Fibroblast of villous mesenchyme (primary cell): ENCODE measurements around the gene IKZF1. TPM values are rescaled to one million over a fixed set of nuclear protein-coding genes. Genes with fewer than 3 reads are reported as not detected.

Experiments
- DNase-seq: peaks from one replicate; pipeline ENCODE4 v3.0.0-alpha.2; 2010; ENCODE audit warnings: low read depth
- H3K4me3 ChIP-seq: 2 replicates; pipeline ENCODE4 v1.5.1; 2011; ENCODE audit warnings: low read depth, mild to moderate bottlenecking, low read length
- total RNA-seq: library from RNA; depleted of rRNA; stranded (reverse); fragments of >200 nt; gene quantifications from 2 replicates; pipeline ENCODE4 v1.2.3, GENCODE V29; 2012
- TF ChIP-seq, protein P1 (sequence below): IDR thresholded peaks from 2 replicates; pipeline ENCODE4 v1.5.1; 2012; ENCODE audit warnings: low read depth, mild to moderate bottlenecking, low read length; ENCODE audit not compliant: insufficient read depth

The IKZF1 gene
- total RNA-seq, 1 donor = not detected

- no peak for DNase-seq
- H3K4me3 ChIP-seq = no peak overlapping the region
- TF ChIP-seq, protein P1, sequence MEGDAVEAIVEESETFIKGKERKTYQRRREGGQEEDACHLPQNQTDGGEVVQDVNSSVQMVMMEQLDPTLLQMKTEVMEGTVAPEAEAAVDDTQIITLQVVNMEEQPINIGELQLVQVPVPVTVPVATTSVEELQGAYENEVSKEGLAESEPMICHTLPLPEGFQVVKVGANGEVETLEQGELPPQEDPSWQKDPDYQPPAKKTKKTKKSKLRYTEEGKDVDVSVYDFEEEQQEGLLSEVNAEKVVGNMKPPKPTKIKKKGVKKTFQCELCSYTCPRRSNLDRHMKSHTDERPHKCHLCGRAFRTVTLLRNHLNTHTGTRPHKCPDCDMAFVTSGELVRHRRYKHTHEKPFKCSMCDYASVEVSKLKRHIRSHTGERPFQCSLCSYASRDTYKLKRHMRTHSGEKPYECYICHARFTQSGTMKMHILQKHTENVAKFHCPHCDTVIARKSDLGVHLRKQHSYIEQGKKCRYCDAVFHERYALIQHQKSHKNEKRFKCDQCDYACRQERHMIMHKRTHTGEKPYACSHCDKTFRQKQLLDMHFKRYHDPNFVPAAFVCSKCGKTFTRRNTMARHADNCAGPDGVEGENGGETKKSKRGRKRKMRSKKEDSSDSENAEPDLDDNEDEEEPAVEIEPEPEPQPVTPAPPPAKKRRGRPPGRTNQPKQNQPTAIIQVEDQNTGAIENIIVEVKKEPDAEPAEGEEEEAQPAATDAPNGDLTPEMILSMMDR = no peak
Observed at GRCh38 chr7:50282813-50283605, 21.5 kb upstream of the IKZF1 start.

- no peak for DNase-seq
- TF ChIP-seq, protein P1 = no peak
- no peak overlapping the region for H3K4me3 ChIP-seq
Observed at GRCh38 chr7:50283731-50284130, 20.8 kb upstream of the IKZF1 start.

DNA sequence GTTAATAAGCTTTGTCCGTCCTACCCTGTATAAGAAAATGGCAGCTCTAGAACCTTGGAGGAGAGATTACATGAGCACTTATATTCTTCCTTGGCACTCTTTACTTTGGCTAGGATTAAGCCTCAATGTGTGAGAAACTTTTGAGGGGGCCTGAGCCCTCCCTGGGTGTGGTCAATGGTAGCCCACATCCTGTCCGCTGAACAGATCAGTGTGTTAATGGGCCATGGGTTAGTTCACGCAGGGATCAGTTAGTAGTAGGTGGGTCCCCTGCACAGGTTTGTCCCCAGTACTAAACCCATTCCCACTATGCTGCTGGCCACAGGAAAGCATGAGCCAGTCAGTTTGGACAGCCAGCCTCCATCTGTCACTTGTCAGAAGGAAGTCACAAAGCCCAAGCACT lies 20.2 kb upstream of the IKZF1 start:
- no peak overlapping the region for H3K4me3 ChIP-seq
- TF ChIP-seq, protein P1 = no peak
- DNase-seq = no peak

GRCh38 chr7:50285269-50285668 lies 19.2 kb upstream of the IKZF1 start:
- H3K4me3 ChIP-seq = no peak overlapping the region
- DNase-seq = no peak
- TF ChIP-seq, protein P1 = no peak

DNA sequence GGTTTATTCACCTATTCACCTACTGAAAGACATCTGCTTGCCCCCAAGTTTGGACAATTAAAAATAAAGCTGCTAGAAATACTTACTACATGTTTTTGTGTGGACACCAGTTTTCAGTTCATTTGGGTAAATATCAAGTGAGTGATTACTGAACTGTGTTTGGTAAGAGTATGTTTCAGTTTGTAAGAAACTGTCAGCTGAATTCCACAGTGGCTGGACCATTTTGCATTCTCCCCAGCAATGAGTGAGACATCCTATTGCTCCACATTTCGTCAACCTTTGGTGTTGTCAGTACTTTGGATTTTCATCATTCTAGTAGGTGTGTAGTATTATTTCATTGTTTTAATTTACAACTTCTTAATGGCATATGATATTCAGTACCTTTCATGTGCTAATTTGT lies 17.4 kb upstream of the IKZF1 start:
- H3K4me3 ChIP-seq = no peak overlapping the region
- TF ChIP-seq, protein P1 = no peak
- DNase-seq = no peak

GRCh38 chr7:50292165-50292757 lies 12.3 kb upstream of the IKZF1 start:
- no peak overlapping the region for H3K4me3 ChIP-seq
- DNase-seq = no peak
- TF ChIP-seq, protein P1 = no peak
